Trophoblast cell (in vitro differentiated cells and primary cell): ENCODE data around the gene PTGFR.

Experiments used
- DNase-seq, 2 donors: peaks; one replicate each; pipeline ENCODE4 v3.0.0-alpha.2; 2016
- H2AFZ ChIP-seq: 2 replicates; pipeline ENCODE4 v1.6.1; 2013; ENCODE audit warnings: low read length, moderate library complexity, mild to moderate bottlenecking; ENCODE audit not compliant: insufficient read depth, poor library complexity
- H2AK5ac ChIP-seq: 2 replicates; pipeline ENCODE4 v1.6.1; 2013; ENCODE audit warnings: mild to moderate bottlenecking, low read length
- H2BK120ac ChIP-seq: 2 replicates; pipeline ENCODE4 v1.6.1; 2013; ENCODE audit warnings: low read length, mild to moderate bottlenecking, moderate library complexity; ENCODE audit not compliant: insufficient read depth, poor library complexity
- H2BK12ac ChIP-seq: 2 replicates; pipeline ENCODE4 v1.6.1; 2013; ENCODE audit warnings: mild to moderate bottlenecking, low read length, moderate library complexity
- H2BK5ac ChIP-seq: 2 replicates; pipeline ENCODE4 v1.6.1; 2013; ENCODE audit warnings: low read length, low read depth, moderate library complexity, mild to moderate bottlenecking; ENCODE audit not compliant: poor library complexity
- H3K14ac ChIP-seq: 2 replicates; pipeline ENCODE4 v1.6.1; 2013; ENCODE audit warnings: mild to moderate bottlenecking, low read length
- H3K18ac ChIP-seq: 2 replicates; pipeline ENCODE4 v1.6.1; 2013; ENCODE audit warnings: mild to moderate bottlenecking, low read length
- H3K23ac ChIP-seq: 2 replicates; pipeline ENCODE4 v1.6.1; 2013; ENCODE audit warnings: low read length
- H3K27ac ChIP-seq: 2 replicates; pipeline ENCODE4 v1.5.1; 2013; ENCODE audit warnings: low read depth, mild to moderate bottlenecking, inconsistent platforms, low read length, moderate library complexity
- H3K27me3 ChIP-seq: 2 replicates; pipeline ENCODE4 v1.6.1; 2013; ENCODE audit warnings: inconsistent platforms, mild to moderate bottlenecking, low read length, moderate library complexity; ENCODE audit not compliant: insufficient read depth
- H3K36me3 ChIP-seq, 2 experiments: 1 replicate in 1 of 2; 2 replicates in 1 of 2; pipeline ENCODE4 v1.6.1; 2013; ENCODE audit warnings: low read length in 2 of 2, mild to moderate bottlenecking in 2 of 2, moderate library complexity in 1 of 2; ENCODE audit not compliant: insufficient read depth in 2 of 2, control insufficient read depth in 1 of 2
- H3K4ac ChIP-seq: 2 replicates; pipeline ENCODE4 v1.6.1; 2013; ENCODE audit warnings: low read depth, mild to moderate bottlenecking, low read length, moderate library complexity
- H3K4me1 ChIP-seq, 2 experiments: 1 replicate in 1 of 2; 2 replicates in 1 of 2; pipeline ENCODE4 v1.6.1; 2013; ENCODE audit warnings: low read length in 2 of 2, mild to moderate bottlenecking in 2 of 2, moderate library complexity in 1 of 2; ENCODE audit not compliant: insufficient read depth in 2 of 2, control insufficient read depth in 1 of 2
- H3K4me2 ChIP-seq: 2 replicates; pipeline ENCODE4 v1.6.1; 2013; ENCODE audit warnings: inconsistent platforms, mild to moderate bottlenecking, low read length, moderate library complexity
- H3K4me3 ChIP-seq: 2 replicates; pipeline ENCODE4 v1.5.1; 2013; ENCODE audit warnings: mild to moderate bottlenecking, low read depth, low read length, inconsistent platforms
- H3K79me1 ChIP-seq: one replicate; pipeline ENCODE4 v1.6.1; 2013; ENCODE audit warnings: low read length
- H3K79me2 ChIP-seq: 2 replicates; pipeline ENCODE4 v1.6.1; 2013; ENCODE audit warnings: low read length, mild to moderate bottlenecking; ENCODE audit not compliant: control insufficient read depth, insufficient read depth, poor library complexity
- H3K9ac ChIP-seq: 2 replicates; pipeline ENCODE4 v1.6.1; 2013; ENCODE audit warnings: mild to moderate bottlenecking, low read length
- H3K9me3 ChIP-seq: 2 replicates; pipeline ENCODE4 v1.6.1; 2013; ENCODE audit warnings: low read depth, mild to moderate bottlenecking, control low read depth, inconsistent platforms, low read length; ENCODE audit not compliant: insufficient read depth
- H4K12ac ChIP-seq: 2 replicates; pipeline ENCODE4 v1.6.1; 2013; ENCODE audit warnings: low read depth, mild to moderate bottlenecking, low read length, moderate library complexity
- H4K8ac ChIP-seq: 2 replicates; pipeline ENCODE4 v1.6.1; 2013; ENCODE audit warnings: low read depth, mild to moderate bottlenecking, low read length, moderate library complexity
- H4K91ac ChIP-seq: one replicate; pipeline ENCODE4 v1.6.1; 2013; ENCODE audit warnings: low read depth, mild to moderate bottlenecking, low read length, moderate library complexity
- WGBS: extraction: QIAGEN DNeasy Blood & Tissue Kit; methylation state at CpG from one replicate; pipeline ENCODE4 v1.1.7; 2013; ENCODE audit warnings: missing lambda C conversion rate; ENCODE audit not compliant: insufficient read length, insufficient coverage; ENCODE audit errors: extremely low coverage; 5-methylcytosine and 5-hydroxymethylcytosine counted together

Gene PTGFR

DNA sequence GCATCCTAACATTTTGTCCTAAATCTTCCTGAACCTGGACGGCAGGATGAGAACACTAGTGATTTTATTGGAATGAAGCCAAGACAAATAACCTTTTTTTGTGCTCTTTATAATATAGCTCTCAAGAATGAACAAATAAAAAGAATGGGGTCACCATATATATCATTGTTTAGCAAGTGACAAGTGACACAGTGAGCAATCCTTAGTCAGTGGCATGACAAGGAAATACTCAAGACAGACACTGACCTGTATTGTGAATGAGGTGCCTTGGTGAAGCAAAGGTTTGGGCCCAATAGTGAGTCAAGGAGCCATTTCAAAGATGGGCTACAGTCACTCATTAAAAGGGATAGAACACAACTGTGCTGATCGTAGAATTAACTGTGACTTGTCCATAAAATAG lies 35.7 kb downstream of the PTGFR start:
- H2AFZ ChIP-seq, result no peak overlapping the region
- H3K18ac ChIP-seq, result no peak overlapping the region
- no peak overlapping the region for H3K23ac ChIP-seq
- H4K12ac ChIP-seq, result no peak overlapping the region
- no peak overlapping the region for H2BK12ac ChIP-seq
- H2BK5ac ChIP-seq, result no peak overlapping the region
- H3K9ac ChIP-seq, result no peak overlapping the region
- no peak overlapping the region for H2BK120ac ChIP-seq
- WGBS, result no CpG with 5 or more reads among the region's 2 CpGs
- H3K4me1 ChIP-seq, result no peaks in the 10 kb centered on the region
- no peaks in the 10 kb centered on the region for H3K79me1 ChIP-seq
- no peak overlapping the region for H3K27ac ChIP-seq
- no peaks in the 10 kb centered on the region for H3K36me3 ChIP-seq
- H3K14ac ChIP-seq, result no peak overlapping the region
- DNase-seq, result no peak
- H4K8ac ChIP-seq, result no peak overlapping the region
- H3K27me3 ChIP-seq, result no peaks in the 10 kb centered on the region
- no peak overlapping the region for H4K91ac ChIP-seq
- no peak overlapping the region for H3K4ac ChIP-seq
- H3K4me2 ChIP-seq, result no peak overlapping the region
- H3K79me2 ChIP-seq, result no peaks in the 10 kb centered on the region
- H3K9me3 ChIP-seq, result no peaks in the 10 kb centered on the region
- no peak overlapping the region for H3K4me3 ChIP-seq
- no peak overlapping the region for H2AK5ac ChIP-seq

DNA sequence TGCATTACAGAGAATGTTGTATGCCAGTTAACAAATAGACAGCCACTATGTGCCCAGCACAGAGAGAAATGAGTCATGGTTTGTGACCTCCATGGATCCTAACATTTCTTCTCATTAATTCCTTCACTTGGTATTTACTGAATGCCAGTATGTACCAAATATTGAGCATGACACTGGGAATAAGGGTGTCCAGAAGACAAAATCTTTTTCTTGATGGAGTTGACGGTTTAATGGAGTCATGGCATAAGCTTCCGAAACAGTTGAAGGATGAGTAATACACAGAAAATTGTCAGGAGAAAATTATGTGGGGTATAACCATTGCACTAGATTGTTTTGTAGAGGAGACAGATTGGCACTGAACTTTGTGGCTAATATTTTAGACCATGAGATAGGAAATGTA lies 36.9 kb downstream of the PTGFR start:
- H3K27ac ChIP-seq, result no peak overlapping the region
- no CpG with 5 or more reads among the region's 2 CpGs for WGBS
- no peaks in the 10 kb centered on the region for H3K79me2 ChIP-seq

DNA sequence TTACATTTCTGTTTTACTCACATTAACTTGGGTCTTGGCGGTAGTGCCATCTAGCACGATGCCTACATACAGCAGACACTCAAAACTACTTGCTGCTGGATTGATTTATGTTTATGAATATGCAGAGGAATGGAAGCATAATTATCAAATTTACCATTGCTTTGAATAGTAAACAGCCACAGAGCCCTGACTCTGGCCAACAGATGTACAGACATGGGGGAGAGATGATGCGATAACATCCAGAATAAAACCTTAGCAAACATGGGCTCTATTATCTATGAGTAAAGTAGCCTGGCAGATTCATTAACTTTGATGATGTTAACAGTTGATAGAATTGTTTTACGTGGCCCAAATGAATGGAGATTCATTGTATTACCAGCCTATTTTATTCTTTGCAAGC lies 42.8 kb downstream of the PTGFR start:
- no peak overlapping the region for H3K23ac ChIP-seq
- no peak overlapping the region for H3K4ac ChIP-seq
- no peak overlapping the region for H4K91ac ChIP-seq
- H2AFZ ChIP-seq, result no peak overlapping the region
- H2BK5ac ChIP-seq, result no peak overlapping the region
- DNase-seq, result no peak
- H3K79me2 ChIP-seq, result no peaks in the 10 kb centered on the region
- no peak overlapping the region for H4K8ac ChIP-seq
- H3K4me3 ChIP-seq, result no peak overlapping the region
- H3K36me3 ChIP-seq, result no peaks in the 10 kb centered on the region
- no peaks in the 10 kb centered on the region for H3K27me3 ChIP-seq
- H3K18ac ChIP-seq, result no peak overlapping the region
- H3K4me2 ChIP-seq, result no peak overlapping the region
- no peak overlapping the region for H4K12ac ChIP-seq
- H3K79me1 ChIP-seq, result no peaks in the 10 kb centered on the region
- H2BK120ac ChIP-seq, result no peak overlapping the region
- H2BK12ac ChIP-seq, result no peak overlapping the region
- H3K14ac ChIP-seq, result no peak overlapping the region
- no peak overlapping the region for H3K9ac ChIP-seq
- H3K4me1 ChIP-seq, result no peaks in the 10 kb centered on the region
- no peak overlapping the region for H3K27ac ChIP-seq
- H3K9me3 ChIP-seq, result no peaks in the 10 kb centered on the region
- no peak overlapping the region for H2AK5ac ChIP-seq
- WGBS, result no CpG with 5 or more reads among the region's 4 CpGs

More for the DNA sequence above, 36.9 kb downstream of the PTGFR start:
- no peaks in the 10 kb centered on the region for H3K27me3 ChIP-seq
- no peak overlapping the region for H4K91ac ChIP-seq
- H3K36me3 ChIP-seq, result no peaks in the 10 kb centered on the region
- no peak overlapping the region for H3K4ac ChIP-seq
- H3K4me2 ChIP-seq, result no peak overlapping the region
- no peaks in the 10 kb centered on the region for H3K4me1 ChIP-seq
- H3K4me3 ChIP-seq, result no peak overlapping the region
- DNase-seq, result peak in 1 of 2 donors; percentile 55
- no peak overlapping the region for H2AFZ ChIP-seq
- no peak overlapping the region for H3K14ac ChIP-seq
- no peak overlapping the region for H4K12ac ChIP-seq
- no peaks in the 10 kb centered on the region for H3K79me1 ChIP-seq
- no peak overlapping the region for H4K8ac ChIP-seq
- no peak overlapping the region for H3K18ac ChIP-seq
- no peak overlapping the region for H3K9ac ChIP-seq
- H3K9me3 ChIP-seq, result no peaks in the 10 kb centered on the region
- H2AK5ac ChIP-seq, result no peak overlapping the region
- H3K23ac ChIP-seq, result no peak overlapping the region
- no peak overlapping the region for H2BK120ac ChIP-seq
- H2BK5ac ChIP-seq, result no peak overlapping the region
- H2BK12ac ChIP-seq, result no peak overlapping the region

DNA sequence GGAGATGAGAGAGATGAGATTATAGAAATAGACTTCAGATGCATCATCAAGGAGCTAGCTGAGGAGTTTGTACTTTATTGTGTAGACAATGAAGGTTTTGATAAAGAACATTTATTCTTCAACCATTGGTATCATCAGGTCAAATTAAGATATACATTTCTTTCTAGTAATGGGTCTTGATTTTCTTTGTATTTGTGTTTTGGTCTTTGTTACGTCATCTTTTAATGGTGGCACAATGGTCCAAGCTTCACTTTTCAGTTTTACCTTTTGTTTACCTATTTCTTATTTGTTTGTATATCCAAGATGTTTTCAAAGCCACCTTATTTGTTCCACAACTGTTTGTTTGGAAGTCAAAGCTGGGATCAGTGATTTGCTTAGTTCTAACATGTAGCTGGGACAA lies 44.5 kb downstream of the PTGFR start:
- no peak overlapping the region for H4K12ac ChIP-seq
- no peaks in the 10 kb centered on the region for H3K4me1 ChIP-seq
- no peak overlapping the region for H2BK12ac ChIP-seq
- H3K14ac ChIP-seq, result no peak overlapping the region
- H2AK5ac ChIP-seq, result no peak overlapping the region
- no peak overlapping the region for H2BK120ac ChIP-seq
- H3K9ac ChIP-seq, result no peak overlapping the region
- no peak overlapping the region for H4K91ac ChIP-seq
- H3K27ac ChIP-seq, result no peak overlapping the region
- no peaks in the 10 kb centered on the region for H3K79me2 ChIP-seq
- no peak overlapping the region for H2AFZ ChIP-seq
- no peak overlapping the region for H4K8ac ChIP-seq
- H2BK5ac ChIP-seq, result no peak overlapping the region
- H3K18ac ChIP-seq, result no peak overlapping the region
- H3K36me3 ChIP-seq, result no peaks in the 10 kb centered on the region
- H3K4ac ChIP-seq, result no peak overlapping the region
- WGBS, result no CpG with 5 or more reads among the region's 1 CpG
- DNase-seq, result no peak
- H3K4me3 ChIP-seq, result no peak overlapping the region
- no peaks in the 10 kb centered on the region for H3K9me3 ChIP-seq
- no peak overlapping the region for H3K4me2 ChIP-seq
- H3K27me3 ChIP-seq, result no peaks in the 10 kb centered on the region
- no peaks in the 10 kb centered on the region for H3K79me1 ChIP-seq
- no peak overlapping the region for H3K23ac ChIP-seq
